ENCODE measurements around the gene CLIC2.

- TF ChIP-seq POLR2A (IDR thresholded peaks at IDR 0.05), result no peak
- TF ChIP-seq CTCF (IDR thresholded peaks at IDR 0.05), result no peak
Measured at GRCh38 chrX:155333544-155334100, 792 bp downstream of the CLIC2 start.
